ENCODE measurements around the gene SGCA.

DNA sequence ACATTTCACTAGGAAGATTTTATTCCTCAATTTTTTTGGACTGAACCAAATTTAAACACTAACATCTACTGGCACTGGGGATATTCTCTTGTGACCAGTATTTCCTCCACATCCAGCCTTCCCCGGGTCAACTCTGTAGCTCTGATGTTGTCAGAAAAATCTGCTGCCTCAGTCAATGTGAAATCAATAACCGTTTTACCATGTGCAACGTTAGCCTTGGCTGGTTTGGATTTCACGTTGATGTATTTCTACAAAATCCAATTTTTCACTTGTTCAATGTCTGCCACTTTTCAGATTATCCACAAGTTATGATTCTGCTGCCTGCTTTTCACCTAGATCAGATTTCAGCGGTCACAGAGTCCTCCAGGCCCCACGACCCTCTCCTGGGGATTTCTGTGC, 7.1 kb downstream of the SGCA start:
- no peak for TF ChIP-seq CTCF (IDR thresholded peaks at IDR 0.05)
- no peak for TF ChIP-seq EZH2phosphoT487 (IDR thresholded peaks at IDR 0.05)
